AML-193 (cell line): Measurements from ENCODE around the gene LRRC74B.
A peak's percentile ranks its signal among the peaks of the same experiment; 100 is the strongest.
"Not testable (repeated sequence)": the region's sequence is repeated elsewhere in the genome, so short reads cannot be mapped to it uniquely, and the experiment has no call there.

Experiments
- DNase-seq, 2 experiments: peaks; one replicate each; lab custom pipeline; 2025; lab: John Stamatoyannopoulos, UW

LRRC74B gene

DNA sequence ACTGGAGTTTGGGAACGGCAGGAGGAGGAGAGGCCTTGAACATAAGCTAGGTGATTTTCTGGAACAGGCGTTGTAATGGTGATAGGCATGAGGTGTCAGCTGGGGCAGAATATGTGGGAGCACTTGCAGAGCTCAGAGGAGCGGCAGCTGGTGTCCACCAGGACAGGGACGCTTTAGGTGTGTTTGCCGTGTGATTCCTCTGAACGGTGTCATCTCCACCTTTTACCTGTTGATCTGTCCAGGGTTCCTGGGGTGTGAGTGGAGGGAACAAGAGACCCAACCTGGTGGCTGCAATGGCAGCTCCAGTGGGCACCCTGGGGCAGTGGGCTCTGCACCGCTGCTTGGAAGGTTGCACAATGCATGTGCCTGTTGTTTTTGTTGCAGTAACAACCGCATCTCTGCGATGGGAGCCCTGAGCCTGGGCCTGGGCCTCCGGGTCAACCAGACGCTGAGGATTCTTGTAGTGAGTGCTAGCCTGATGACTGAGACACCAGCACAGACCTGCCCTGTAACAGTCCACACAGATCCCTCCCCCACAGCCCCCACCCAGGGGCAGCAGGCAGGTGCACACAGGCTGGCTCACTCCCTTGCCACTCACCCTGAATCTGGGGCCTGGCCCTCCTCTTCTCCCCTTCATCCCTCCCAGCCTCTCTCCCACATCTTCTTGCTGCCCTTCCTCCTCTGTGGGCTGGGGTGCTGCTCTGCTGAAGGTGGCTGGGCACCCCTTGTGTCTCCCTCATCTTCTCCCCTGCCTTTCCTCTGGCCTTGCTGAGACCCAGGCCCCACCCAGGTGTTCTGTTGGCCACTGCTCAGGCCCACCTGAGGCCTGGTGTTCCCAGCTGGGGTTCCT is 9.2 kb downstream of the LRRC74B start:
- DNase-seq: no peak

DNA sequence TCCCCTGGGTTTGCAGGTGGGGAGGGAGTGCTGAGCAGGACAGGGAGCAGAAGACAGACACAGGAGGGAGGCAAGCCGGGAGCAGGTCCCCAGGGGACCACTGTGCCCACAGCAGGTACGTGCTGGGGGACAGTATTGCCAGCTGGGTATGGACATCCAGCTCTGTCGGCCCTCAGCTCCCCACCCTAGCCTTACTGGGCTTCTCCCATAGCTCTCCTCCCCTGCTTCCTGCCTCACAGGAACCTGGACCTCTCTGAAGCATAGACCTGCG is 9.8 kb downstream of the LRRC74B start:
- no peak for DNase-seq

DNA sequence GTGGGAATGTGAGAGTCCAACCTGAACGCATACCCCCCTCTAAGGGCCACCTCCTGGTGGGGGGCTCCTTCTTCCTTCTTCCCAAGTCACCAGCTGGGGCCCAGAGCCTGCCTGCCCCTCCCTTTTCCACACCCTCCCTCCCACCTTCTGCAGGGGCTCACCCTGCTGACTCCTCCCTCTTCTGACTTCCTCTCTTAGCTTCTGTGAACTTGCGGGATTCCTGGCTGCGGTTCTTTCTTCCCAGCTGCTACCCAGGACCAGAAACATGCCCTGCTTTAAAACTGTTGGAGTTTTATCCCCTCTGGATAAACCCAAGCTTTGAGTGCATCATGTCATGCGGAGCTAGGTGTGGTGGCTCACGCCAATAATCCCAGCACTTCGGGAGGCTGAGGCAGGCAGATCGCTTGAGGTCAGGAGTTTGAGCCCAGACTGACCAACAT is 10.2 kb downstream of the LRRC74B start:
- DNase-seq: no peak

DNA sequence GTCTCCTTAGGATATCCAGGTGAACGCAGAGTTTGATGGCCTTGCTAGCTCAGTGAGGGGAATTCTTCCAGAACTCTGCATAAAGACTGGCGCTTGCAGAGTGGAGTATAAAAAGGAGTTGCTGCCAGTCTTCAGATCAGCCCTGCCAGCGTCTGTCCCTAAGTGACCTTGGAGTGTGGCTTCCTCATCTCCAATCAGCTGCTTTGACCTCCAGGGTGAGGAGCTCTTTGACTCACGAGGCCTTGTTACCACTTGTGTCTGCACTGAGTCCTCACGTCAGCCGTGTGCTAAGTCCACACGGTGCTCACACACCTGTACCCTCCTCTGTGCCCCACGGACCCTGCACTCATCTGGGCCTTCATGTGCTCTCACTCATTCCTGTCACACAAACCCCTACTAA is 14.6 kb downstream of the LRRC74B start:
- DNase-seq: not testable (repeated sequence)

DNA sequence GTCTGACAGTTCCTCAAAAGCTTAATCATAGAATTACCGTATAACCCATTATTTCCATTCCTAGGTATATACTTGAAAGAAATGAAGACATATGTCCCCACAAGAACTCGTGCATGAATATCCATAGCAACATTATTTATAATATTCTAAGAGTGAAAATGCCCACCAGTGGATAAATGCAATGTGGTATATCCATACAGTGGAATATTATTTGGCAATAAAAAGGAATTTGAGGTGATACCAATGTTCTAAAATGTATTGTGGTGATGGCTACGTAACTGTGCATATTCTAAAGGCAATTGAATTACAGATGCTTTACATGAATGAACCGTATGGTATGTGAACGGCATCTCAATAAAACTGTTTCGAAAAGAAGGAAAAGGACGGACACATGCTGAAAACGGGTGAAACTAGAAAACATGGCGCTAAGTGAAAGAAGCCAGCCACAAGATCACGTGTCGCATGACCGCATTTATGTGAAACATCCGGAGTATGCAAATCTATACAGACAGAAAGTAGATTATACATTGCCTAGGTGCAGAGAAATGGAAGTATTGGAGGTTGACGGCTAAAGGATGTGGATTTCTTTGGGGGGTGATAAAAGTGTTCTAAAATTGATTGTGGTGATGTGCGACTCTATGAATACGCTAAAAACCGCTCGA is 16.0 kb downstream of the LRRC74B start:
- not testable (repeated sequence) for DNase-seq

DNA sequence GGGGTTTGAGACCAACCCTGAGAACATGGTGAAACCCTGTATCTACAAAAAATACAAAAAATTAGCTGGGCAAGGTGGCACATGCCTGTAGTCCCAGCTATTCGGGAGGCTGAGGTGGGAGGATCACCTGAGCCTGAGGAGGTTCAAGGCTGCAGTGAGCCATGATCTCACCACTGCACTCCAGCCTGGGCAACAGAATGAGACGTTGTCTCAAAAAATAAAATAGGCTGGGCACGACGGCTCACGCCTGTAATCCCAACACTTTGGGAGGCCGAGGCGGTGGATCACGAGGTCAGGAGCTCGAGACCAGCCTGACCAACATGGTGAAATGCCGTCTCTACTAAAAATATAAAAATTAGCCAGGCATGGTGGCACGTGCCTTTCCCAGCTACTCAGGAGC is 18.7 kb downstream of the LRRC74B start:
- DNase-seq: not testable (repeated sequence)

DNA sequence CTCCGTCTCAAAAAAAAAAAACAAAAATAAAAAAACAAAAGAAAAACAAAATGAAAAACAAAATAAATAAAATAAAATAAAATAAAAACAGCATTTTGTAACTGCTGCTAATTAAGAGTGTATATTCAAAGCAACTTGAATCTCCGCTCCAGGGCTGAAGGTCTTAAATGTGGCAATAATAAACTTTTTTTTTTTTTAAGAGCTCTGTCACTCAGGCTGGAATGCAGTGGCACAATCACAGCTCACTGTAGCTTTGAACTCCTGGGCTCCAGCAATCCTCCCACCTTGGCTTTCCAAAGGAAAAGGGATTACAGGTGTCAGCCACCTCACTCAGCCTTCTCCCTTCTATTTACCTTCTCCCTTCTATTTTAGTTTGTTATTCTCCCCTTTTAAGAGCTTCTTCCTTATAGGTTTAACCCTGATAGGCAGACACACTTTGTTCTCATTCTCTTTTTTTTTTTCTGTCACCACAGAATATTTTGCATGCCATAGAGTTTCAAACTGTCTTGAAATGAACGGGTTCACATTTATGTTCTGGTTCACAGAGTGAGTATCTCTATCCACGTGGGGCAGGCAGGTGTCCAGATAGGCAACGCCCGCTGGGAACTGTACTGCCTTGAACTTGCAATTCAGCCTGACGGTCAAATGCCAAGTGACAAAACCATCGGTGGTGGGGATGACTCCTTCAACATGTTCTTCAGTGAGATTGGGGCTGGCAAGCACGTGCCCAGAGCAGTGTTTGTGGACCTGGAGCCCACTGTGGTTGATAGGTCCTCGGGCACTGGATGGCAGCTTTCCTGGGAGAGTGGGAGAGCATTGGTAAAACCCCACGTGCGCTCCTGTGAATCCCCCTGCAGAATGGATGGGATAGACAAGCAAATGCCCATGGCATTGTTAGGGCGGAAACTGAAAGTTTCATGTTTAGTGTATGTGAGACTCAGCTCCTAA is 19.4 kb downstream of the LRRC74B start:
- DNase-seq: no peak

DNA sequence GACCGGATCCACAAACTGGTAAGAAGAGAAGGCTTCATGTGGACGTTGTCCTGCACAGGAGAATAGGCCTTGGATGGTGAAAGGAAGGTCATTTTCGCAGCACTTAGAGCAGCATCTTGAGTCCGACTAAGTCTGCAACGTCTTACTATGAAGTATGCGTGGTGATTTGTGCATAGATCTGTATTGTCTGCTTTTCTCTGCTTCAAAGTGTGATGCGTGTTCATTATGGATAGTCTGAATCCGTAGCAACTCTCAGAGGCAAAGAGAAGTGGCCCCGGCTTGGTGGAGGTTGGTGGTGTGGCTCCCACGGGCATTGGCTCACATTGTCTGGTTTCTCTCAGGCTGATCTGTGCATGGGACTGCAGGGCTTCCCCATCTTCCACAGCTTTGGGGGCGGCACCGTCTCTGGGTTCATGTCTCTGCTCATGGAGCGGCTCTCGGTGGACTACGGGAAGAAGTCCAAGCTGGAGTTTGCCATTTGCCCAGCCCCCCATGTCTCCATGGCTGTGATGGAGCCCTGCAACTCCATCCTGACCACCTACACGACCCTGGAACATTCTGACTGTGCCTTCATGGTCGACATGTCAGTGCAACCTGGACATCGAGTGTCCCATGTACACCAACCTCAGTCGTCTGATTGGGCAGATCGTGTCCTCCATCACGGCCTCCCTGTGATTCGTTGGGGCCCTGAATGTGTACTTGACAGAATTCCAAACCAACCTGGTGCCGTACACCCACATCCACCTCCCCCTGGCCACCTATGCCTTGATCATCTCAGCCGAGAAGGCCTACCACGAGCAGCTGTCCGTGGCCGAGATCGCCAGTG is 21.5 kb downstream of the LRRC74B start:
- no peak for DNase-seq

DNA sequence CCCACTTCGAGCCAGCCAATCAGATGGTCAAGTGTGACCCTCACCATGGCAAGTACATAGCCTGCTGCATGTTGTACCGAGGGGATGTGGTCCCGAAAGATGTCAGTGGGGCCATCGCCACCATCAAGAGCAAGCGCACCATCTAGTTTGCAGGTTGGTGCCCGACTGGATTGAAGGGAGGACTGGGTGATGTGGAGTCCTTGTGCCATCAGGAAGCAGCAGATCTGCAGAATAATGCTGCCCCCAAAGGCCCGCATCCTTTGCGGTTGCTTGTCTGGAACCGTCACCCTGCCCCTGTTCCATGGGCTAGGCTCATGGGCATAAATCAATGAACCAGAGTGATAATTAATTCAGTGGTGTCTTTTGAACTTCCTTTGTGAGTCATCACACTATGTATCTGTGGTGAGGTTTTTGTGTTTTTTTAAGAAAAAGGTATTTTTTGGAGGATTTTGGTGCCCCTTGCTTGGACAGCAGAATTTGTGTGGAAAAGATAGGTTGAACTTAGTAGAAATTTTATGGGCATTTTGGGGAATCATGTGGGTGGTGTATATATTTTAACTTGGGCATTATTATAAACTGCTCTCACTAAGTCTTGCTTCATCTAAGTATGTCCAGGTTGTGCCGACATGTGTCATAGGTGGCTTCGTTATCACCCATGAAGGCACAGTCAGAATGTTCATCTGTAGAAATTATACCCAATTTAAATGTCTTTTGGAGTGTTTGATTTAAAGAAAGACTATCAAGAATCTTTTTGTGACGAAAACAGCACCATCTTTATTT is 22.3 kb downstream of the LRRC74B start:
- no peak for DNase-seq

DNA sequence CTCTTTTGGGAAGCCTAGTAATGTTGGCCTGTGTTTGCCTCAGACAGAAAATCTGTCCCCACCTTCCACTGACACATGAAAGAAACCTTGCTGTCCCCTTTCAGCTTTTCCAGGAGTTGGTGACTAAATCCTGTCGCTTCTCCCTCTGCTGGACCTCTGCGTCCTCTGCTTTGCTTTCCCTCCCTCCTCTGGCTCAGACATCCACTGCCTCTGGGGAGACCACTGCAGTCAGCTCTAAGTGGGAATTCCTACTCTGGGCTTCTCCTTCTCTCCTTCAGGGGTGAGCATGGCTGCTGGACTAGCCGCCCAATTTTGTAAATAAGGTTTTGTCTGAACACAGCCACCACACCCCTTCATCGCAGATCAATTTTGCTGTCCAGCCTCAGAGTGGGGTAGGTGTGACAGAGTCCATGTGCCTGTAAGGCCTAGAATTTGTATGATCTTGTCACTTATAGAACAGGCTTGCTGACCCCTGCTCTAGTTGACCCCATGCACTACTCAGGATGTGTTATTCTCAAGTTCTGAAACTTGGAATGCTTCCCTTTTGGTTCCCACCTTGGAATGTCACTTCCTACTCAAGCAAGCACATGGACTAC is 23.0 kb downstream of the LRRC74B start:
- DNase-seq: no peak

DNA sequence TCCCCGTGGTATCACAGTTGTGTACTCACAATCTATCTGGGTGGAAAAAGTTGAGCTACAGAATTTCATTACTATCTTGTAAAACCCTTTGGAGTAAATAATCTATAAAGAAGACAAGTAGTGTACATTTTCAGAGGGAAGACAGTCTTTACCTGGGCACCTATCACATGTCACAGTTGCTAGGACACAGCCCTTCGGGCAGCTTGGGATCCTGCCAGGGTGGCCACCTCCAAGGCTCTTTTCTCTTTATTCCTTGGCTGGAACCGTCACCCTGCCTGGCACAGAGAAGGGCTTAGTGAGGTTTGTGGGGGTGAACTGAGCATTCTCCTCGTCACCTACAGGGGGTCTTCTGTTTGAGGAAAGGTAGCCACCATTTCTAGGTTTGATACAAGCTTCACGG is 23.6 kb downstream of the LRRC74B start:
- DNase-seq: no peak

DNA sequence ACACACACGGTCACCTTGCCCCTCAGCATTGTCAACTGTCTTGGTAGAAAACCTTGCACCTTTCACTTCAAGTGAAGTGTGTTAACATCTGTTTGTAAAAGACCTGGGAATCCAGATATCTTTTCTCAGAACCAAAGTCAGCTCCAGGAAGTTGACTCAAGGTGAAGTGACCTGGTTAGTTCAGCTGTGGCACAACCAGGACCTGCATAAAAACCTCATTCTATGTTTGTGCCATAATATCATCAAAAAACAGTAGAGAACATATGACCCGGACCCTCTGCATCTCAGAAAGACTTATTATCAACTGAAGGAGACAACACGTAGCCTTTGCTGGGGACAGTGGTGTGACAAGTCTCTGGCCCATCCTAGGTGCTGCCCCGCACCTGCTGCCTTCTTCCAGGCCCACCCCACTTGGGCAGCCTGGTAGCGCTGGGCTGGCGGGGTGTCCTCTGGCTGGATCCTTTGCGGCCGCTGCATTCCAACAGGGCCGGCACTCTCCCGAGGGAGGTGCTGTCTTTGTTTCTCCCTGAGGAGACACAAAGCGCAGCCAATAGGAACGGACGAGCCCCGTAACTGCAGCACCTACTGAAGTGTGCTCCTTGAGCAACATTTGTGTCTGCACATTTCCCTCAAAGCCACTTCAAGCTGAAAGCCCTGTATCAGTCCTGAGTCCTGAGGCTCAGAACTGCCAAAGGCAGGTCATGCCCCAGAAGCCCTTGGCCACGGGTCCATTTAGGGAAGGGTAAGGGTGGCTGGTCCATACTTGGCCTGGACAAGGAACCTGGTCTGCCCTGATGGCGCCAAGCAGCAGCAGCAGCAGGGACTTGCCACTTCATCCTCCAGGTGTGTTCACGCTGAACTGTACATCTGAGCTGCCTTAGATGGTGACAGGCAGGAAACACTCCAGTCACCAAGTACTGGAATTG is 25.2 kb downstream of the LRRC74B start:
- no peak for DNase-seq

DNA sequence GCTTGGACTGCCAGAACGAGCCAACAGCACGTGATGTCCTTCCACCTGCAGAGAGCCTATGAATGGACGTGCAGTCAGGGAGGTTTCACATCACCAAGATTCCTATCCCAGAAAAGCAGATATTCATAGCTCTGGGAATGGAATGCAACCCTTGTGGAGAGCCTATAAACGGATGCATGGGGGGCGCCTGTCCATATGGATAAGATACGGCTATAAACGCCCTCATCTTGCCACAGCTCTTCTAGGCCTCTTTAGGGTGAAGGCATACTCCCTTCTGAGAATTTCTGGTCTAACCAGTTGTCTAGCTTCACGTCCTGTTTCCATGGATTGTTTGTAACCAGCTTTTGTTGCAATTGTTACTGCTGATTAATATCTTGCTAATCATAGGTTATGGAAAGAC is 26.1 kb downstream of the LRRC74B start:
- not testable (repeated sequence) for DNase-seq

DNA sequence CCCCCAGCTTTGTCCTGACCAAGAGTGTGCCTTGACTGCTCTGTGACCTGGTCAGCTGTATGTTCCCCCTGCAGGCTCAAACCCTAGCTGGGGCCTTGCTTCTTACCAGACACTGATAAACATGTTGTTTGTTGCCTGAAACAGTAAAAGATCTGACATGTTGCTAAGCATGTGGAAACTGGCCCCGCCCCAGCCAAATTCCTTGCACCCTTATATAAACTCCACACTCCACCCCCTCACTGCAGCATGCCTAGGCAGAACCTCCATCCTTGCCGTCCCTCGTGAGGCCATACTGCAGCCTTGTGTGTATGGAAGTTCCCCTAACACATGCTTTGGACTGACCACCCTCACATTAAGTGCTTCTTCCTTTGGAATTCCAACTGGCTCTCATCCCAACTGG is 27.3 kb downstream of the LRRC74B start:
- DNase-seq: no peak

DNA sequence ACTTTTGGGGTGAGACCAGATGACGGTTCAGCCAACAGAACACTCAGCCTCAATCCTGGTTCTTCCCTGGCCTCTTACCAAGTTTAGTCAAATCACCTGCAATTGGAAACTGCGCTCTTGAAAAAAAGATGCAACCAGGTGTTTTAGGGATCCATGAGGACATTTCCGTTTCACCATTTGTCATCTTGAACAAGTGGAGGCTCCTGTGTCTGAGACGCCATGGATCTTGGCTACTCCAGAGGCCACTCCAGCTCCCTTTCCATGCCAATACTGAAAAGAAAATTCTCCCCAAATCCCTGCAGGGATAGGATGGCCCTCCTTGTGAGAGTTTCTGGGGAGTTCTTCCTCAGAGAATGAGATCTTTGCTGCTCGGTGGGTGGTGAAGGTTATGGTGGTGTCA is 27.7 kb downstream of the LRRC74B start:
- DNase-seq: no peak

DNA sequence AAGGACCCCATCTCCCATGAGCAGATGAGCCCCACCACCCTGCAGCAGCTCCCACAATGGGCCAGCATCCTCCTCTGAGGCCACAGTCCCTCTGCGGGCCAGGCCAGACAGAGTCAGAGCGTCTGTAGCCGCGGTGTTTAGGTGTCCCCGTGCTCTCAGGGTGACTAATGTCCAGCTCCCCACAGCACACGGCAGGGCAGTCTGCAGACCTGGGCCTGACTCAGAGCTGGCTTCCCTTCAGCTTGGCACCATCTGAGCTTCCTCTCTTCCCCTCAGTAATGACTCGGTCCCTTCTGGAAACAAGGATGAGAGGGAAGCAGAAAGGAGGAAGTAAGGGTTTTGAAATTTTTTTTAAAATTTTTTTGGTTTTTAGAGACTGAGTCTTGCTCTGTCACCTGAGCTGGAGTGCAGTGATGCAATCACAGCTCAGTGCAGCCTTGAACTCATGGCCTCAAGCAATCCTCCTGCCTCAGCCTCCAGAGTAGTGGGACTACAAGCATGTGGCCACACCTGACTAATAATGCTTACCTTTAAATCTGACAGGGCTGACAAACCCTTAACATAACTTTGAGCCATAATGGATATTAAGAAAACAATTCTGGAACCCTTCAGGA is 28.5 kb downstream of the LRRC74B start:
- DNase-seq: peak; percentile 53 to 64

DNA sequence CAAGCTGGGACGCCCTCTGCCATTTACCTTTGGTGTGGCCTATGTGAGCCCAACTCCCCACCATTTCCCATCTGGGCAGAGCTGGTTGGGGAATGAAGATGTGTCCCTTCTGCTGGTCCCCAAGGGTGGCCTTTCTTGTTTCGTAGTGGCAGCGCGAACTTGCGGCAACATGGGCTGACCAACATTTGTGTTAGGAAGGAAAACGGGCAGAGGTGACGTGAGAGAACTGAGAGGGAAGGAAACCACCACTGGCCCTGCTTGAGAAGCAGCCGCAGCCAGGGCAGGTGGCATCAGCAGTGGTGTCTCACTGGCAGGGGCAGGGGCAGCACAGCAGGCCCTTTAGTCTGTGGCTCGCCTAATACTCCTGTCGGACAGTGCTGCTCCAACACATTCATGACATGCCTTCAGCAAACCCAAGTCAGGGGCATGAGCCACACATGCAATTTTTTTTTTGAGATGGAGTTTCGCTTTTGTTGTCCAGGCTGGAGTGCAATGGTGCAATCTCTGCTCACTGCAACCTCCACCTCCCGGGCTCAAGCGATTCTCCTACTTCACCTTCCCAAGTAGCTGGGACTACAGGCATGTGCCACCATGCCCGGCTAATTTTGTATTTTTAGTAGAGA is 29.9 kb downstream of the LRRC74B start:
- DNase-seq: no peak

DNA sequence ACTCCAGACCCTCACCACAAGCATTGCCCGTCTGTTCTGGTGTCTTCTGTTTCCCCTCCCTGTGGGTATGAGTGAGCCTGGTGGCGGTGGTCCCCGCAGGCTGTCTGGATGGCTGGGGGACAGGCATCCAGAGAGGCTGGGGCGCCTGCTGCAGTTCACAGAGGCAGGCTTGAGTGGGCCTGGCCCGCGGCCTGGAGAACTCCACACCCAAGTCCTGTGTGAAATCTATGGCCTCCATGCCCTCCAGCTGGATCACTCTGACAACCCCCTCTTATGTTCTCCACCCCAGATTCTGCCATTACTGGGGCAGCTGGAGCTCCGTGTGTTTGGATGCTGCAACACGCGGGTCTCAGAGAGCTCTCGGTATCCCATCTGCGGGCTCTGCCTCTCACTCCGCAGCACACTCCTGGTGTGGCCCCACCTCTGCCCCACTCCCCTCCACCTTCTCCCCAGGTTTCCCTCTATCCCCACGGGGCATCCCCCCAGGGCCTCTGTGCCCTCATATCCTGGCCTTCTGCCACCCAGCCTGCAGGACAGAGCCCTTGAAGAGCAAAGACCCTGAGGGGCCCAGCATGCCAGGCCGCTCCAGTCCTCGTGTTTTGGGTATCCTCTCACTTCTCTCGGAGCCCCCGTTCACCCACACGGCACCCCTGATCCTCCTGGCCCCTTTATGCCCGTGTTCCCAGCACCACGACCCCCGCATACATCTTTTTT is 31.3 kb downstream of the LRRC74B start:
- DNase-seq: no peak
